ENCODE measurements around the gene RIC3.

GRCh38 chr11:8203414-8203715, 34.5 kb upstream of the RIC3 start:
- no peak for TF ChIP-seq POLR2A (IDR thresholded peaks at IDR 0.05)
- no peak for TF ChIP-seq EP300 (IDR thresholded peaks at IDR 0.05; ENCODE audit: low read depth)
- TF ChIP-seq, protein P1, sequence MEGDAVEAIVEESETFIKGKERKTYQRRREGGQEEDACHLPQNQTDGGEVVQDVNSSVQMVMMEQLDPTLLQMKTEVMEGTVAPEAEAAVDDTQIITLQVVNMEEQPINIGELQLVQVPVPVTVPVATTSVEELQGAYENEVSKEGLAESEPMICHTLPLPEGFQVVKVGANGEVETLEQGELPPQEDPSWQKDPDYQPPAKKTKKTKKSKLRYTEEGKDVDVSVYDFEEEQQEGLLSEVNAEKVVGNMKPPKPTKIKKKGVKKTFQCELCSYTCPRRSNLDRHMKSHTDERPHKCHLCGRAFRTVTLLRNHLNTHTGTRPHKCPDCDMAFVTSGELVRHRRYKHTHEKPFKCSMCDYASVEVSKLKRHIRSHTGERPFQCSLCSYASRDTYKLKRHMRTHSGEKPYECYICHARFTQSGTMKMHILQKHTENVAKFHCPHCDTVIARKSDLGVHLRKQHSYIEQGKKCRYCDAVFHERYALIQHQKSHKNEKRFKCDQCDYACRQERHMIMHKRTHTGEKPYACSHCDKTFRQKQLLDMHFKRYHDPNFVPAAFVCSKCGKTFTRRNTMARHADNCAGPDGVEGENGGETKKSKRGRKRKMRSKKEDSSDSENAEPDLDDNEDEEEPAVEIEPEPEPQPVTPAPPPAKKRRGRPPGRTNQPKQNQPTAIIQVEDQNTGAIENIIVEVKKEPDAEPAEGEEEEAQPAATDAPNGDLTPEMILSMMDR (IDR thresholded peaks at IDR 0.05): no peak
- no peak for TF ChIP-seq POLR2AphosphoS5 (IDR thresholded peaks at IDR 0.05)
